C4-2B (cell line): ENCODE measurements around the gene IRAG1.

Experiments
- H3K27ac ChIP-seq: fragments of 450-650 bp; 2 replicates; pipeline ENCODE4 v1.5.1; 2017
- ZFX ChIP-seq: fragments of 450-650 bp; IDR thresholded peaks from 2 replicates; pipeline ENCODE4 v1.6.1; 2017
- TF ChIP-seq, protein P1 (sequence below): fragments of 450-650 bp; conservative IDR thresholded peaks from 2 replicates; pipeline ENCODE4 v1.5.1; 2017; ENCODE audit warnings: mild to moderate bottlenecking

Gene IRAG1

GRCh38 chr11:10728789-10729472 lies 35.4 kb upstream of the IRAG1 start:
- H3K27ac ChIP-seq = no peak overlapping the region
- TF ChIP-seq ZFX = no peak
- TF ChIP-seq, protein P1, sequence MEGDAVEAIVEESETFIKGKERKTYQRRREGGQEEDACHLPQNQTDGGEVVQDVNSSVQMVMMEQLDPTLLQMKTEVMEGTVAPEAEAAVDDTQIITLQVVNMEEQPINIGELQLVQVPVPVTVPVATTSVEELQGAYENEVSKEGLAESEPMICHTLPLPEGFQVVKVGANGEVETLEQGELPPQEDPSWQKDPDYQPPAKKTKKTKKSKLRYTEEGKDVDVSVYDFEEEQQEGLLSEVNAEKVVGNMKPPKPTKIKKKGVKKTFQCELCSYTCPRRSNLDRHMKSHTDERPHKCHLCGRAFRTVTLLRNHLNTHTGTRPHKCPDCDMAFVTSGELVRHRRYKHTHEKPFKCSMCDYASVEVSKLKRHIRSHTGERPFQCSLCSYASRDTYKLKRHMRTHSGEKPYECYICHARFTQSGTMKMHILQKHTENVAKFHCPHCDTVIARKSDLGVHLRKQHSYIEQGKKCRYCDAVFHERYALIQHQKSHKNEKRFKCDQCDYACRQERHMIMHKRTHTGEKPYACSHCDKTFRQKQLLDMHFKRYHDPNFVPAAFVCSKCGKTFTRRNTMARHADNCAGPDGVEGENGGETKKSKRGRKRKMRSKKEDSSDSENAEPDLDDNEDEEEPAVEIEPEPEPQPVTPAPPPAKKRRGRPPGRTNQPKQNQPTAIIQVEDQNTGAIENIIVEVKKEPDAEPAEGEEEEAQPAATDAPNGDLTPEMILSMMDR = no peak

- no peak overlapping the region for H3K27ac ChIP-seq
- TF ChIP-seq, protein P1 = no peak
- TF ChIP-seq ZFX = no peak
Observed at GRCh38 chr11:10728154-10728553, 34.6 kb upstream of the IRAG1 start.

DNA sequence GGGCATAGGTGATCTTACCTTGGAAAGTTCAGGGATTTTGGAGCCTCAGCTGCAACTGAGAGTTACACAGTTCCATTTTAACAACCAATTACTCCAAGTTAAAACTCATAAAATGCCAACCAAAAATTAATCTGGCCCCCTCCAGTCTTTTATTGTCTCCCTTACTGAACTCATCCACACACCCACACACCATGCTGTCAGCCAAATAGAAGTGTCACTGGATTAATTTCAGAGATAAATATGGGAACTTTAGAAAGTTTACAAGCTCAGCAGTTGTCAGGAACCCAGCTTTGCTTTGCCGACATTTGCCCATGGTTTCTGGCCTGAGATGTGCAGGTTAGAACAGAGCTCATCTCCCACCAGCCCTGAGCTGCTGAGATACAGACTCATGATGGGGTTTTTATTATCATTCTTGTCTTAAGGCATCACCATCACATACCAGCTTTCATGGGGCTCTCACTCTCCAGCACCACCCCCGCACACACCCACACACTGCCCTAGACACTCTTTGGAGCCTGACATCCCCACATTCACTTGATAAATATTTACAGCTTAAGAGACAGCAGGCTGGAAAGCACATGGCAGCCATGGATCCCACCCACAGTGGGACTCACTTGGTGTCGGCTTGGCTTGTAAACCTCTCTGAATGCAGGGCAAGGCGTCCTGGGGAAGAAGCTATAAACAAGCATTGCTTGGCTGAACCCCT lies 33.7 kb upstream of the IRAG1 start:
- H3K27ac ChIP-seq = no peak overlapping the region
- TF ChIP-seq, protein P1 = no peak
- TF ChIP-seq ZFX = no peak

DNA sequence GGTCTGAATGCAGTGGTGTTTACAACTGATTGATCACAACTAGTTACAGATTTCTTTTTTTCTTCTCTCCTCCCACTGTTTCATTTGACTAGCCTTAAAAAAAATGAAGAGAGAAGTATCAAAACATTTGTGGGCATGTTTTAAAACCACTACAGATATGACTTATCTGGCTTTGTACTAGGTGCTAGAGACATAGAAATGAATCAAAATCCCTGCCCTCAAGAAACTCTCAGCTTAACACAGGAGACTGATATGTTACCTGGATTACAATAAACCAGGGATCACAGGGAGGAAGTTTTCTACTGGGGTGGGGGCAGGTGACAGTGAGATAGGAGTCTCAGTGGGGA lies 32.3 kb upstream of the IRAG1 start:
- no peak for TF ChIP-seq ZFX
- TF ChIP-seq, protein P1 = no peak
- no peak overlapping the region for H3K27ac ChIP-seq

DNA sequence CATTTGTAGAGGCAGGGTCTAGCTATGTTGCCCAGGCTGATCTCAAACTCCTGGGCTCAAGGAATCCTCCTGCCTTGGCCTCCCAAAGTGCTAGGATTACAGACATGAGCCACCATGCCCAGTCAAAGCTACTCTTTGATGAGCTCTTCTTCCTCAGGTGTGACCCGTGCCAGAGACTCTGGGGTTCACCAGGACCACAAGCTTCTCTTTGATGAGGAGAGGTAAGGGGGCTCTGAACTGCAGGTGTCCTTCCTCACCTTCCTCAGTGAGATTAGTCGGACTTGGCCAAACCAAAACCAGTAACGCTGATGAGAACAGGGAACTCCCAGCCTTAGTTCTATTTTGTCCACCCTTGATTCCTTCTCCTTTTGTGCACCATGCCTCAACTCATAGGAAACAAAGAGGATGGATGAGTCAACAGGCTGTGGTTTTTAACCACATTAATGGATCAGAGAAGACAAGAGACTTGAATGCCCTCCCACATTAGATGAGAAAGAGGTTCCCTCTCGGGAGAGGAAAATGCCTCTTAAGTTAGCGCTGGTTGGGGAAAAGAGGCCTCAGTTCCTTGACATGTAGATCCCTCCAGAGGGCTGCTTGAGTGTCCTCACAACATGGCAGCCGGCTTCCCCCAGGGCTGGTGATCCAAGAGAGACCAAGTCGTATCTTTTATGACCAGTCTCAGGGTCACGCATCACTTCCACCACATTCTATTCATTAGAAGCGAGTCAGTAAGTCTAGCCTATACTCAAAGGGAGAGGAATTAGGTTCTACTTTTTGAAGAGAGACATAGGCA lies 31.8 kb upstream of the IRAG1 start:
- TF ChIP-seq, protein P1 = no peak
- no peak for TF ChIP-seq ZFX
- H3K27ac ChIP-seq = no peak overlapping the region

GRCh38 chr11:10722307-10722706 lies 28.8 kb upstream of the IRAG1 start:
- TF ChIP-seq, protein P1 = no peak
- TF ChIP-seq ZFX = no peak
- H3K27ac ChIP-seq = no peak overlapping the region

- H3K27ac ChIP-seq = no peak overlapping the region
- no peak for TF ChIP-seq ZFX
- TF ChIP-seq, protein P1 = no peak
Observed at GRCh38 chr11:10720881-10721376, 27.4 kb upstream of the IRAG1 start.
